ENCODE data around the gene LRRN2.

The LRRN2 gene

GRCh38 chr1:204712708-204713430 is 27.3 kb upstream of the LRRN2 start:
- no peak for DNase-seq (ENCODE audit: low read depth in 2 of 2)

DNA sequence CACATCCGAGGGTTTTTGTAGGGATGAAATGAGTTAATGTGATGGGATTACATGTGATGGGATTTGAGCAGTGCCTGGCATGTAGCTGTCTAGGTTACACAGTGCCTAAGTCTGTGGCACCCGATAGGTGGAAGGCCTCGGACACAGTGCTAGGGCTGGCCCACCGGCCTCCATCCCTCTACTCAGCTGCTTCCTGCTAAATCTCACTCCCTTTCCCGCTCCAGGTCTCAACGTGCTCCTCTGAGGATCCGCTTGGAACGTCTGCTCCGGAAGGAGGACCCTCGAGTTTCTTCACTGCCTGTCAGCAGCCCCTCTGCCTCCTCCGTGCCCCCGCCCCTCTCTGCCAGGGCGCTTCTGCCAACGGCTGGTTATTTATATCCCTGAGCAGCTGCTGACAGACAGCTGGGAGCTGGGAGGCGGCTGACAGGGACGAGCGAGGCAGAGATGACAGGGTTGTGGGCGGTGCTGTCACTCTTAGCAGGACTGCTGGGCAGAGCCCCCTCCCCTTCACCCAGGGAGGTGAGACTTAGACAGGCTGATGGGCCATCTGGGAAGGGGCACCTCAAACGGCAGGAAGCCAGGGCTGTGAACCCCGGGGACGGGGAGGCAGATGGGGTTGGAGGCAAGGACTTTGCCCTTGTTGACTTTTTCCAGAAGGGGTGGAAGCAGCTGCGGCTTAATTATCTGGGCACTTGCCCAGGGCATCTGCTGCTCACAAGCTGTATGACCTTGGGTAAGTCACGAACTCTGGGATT is 26.6 kb upstream of the LRRN2 start:
- DNase-seq (ENCODE audit: low read depth in 2 of 2) = no peak

- no peak for DNase-seq (ENCODE audit: low read depth in 2 of 2)
These were observed 25.8 kb upstream of the LRRN2 start for GRCh38 chr1:204711103-204711946.

GRCh38 chr1:204709960-204710912 is 24.7 kb upstream of the LRRN2 start:
- DNase-seq (ENCODE audit: low read depth in 2 of 2) = no peak

- no peak for DNase-seq (ENCODE audit: low read depth in 2 of 2)
These were observed 23.5 kb upstream of the LRRN2 start for GRCh38 chr1:204709021-204709420.

DNA sequence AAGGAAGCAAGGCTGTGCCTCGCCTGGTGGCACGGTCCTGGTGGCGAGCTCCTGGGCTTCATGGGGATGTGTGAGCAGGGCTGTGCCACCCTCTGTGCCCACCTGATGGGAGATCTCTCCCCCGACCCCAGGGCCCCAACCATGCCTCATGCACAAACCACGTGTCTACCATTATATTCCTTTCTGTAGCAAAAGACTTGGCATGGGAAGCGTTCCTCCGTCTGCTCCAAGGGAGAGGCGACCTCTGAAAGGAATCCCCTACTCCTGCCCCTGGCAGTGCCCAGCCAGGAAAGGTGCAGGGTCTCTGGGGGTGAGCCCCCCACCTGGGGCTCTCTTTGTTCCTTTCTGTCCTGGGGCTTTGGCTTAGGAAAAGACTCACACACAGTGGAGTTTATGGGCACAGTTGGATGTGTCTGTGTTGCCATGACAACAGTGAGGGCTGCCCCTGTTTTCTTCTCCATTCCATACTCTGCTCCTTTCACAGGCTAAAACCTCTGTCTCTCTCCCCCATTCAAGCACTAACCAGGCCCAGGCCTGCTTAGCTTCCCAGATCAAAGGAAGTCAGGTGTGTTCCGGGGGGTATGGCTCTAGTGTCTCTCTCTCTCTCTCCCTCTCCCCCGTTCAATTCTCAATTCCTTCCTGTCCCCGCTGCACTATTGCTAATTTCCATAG is 21.4 kb upstream of the LRRN2 start:
- DNase-seq (ENCODE audit: low read depth in 2 of 2) = no peak

GRCh38 chr1:204705888-204706837 is 20.6 kb upstream of the LRRN2 start:
- DNase-seq (ENCODE audit: low read depth in 2 of 2) = no peak

DNA sequence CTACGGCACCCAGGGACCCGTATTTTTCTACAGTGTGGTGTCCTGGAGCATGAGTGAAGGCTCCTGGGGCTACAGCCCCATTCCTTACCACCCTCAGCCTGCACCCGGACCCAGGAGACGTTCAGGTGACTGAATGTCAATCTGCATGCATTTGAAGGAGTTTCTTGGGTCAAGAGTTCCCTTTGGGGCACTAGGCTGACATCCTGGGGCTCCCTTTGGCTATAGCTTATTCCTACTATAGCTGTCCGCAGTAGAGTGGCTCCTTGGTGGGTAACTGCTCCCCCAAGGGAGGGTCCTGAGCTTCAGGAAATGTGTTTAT is 19.9 kb upstream of the LRRN2 start:
- DNase-seq (ENCODE audit: low read depth in 2 of 2) = no peak

GRCh38 chr1:204704794-204705492 is 19.4 kb upstream of the LRRN2 start:
- DNase-seq (ENCODE audit: low read depth in 2 of 2) = no peak

DNA sequence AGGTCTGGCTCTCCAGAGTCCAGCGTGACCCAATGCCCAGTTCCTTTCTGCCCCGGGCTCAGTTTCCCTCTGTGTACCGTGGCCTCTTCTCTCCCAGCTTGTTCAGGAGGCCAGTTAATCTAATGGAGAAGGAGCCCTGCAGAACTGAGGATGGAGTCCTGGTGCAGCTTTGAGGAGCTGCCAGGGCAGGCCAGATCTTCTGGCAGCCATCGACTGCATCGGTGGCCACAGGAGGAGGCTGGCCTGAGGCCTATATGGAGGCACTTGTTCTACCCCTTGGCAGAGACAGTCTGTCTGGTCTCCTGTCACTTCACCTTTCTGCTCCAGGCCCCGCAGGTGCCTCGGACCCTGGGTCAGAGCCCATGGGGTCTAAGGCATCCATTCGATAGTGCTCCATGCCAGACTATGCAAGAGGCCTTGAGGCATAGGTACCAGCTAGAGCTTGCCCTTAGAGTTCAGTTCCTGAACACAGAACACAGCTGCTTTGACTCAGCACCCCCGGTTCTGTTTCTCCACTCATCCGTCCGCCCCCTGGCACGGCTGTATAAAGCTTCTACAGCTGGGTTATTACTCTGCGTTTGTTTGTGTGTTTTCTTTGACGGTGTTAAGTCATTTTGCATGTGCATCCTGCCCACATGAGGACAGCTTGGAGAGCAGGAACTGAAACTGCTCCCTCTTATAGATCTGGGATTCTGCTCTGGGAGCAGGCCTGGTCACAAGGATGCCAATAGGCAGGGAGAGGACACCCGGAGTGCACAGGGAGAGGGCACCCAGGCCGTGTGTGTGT is 18.5 kb upstream of the LRRN2 start:
- no peak for DNase-seq (ENCODE audit: low read depth in 2 of 2)

- no peak for DNase-seq (ENCODE audit: low read depth in 2 of 2)
These were observed 17.7 kb upstream of the LRRN2 start for GRCh38 chr1:204703268-204703664.

- no peak for DNase-seq (ENCODE audit: low read depth in 2 of 2)
These were observed 17.2 kb upstream of the LRRN2 start for GRCh38 chr1:204702552-204703267.

GRCh38 chr1:204701229-204701628 is 15.7 kb upstream of the LRRN2 start:
- DNase-seq (ENCODE audit: low read depth in 2 of 2) = no peak

DNA sequence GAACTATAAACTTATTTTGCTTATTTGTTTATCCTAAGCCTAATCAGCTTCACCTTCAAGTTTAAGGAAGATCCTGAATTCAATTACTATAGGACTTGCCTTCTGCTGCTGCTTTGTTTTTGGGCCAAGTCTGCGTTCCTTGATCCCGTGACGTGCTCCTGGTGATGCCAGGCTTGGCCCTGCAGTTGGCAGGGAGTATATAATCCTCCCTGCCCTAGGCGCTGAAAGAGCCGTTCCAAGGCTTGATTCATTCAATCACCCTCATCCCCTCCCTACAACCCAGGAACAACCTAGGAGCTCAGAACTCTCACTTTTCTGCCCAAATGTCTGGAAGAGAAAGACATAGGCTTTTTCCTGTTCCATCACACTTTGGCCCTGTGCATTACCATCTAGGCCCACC is 12.4 kb upstream of the LRRN2 start:
- no peak for DNase-seq (ENCODE audit: low read depth in 2 of 2)

DNA sequence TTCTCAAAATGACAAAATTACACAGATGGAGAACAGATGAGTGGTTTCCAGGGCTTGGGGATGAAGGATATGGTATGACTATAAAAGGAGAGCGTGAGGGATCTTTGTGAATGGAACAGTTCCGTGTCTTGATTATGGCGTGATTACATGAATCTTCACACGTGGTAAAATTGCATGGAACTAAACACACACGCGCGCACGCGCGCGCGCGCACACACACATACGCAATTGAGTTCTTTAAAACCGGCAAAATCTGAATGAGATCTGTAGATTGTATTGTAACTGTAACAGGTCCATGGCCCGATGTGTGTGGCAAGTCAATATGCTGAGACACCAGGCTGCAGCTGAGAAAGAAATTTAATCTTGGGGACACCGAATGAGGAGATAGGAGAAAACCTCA is 11.1 kb upstream of the LRRN2 start:
- DNase-seq (ENCODE audit: low read depth in 2 of 2) = no peak

DNA sequence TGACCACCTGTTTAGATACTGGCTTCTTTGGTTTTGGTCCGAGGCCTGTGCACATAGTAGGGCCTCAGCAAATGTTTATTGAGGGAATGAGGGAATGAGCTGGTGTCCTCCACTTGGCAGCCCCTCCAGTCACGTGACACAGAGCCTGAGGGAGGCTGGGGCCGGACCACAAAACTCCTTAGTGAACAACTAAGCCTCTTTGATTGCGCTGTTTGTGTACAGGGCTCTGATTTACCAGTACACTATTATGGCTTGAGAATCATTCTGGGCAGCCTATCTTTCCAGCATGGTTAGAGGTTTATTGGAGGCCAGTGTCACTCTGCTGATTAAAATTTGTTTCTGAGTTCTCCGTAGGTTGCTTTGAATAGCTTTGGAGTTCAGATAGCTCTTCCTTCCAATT is 10.2 kb upstream of the LRRN2 start:
- no peak for DNase-seq (ENCODE audit: low read depth in 2 of 2)

DNA sequence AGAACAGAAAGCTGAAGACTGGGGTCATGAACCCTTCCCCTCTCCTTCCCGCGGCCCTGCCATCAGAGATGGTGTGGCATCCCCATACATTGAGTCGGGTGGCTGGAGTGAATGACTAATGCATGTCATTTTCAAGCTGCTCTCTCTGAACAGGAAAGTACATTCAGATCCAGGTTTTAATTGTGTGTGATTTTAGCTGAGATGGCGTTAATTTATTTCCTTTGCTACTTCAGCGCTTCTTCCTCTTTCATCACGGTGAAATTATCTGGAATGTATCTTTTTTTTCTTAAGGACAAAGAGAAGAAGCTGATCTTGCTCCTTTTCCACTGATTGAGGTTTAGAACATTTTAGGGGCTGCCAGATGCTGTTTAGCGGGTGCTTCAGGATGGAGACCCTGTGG is 8.6 kb upstream of the LRRN2 start:
- no peak for DNase-seq (ENCODE audit: low read depth in 2 of 2)

Measured in stimulated activated CD8-positive, alpha-beta memory T cell treated with anti-CD3 and anti-CD28 coated beads, Interleukin-7, amount 100 ng/mL, for 4 hours (primary cell).